Heart left ventricle (tissue), 13 donors: ENCODE results near the gene HTT-AS.

Source experiments
- POLR2A ChIP-seq, 2 donors: fragments of 450-650 bp; IDR thresholded peaks; one replicate each; pipeline ENCODE4 v1.6.1; 2017; ENCODE audit warnings: antibody characterized with exemption in 2 of 2, mild to moderate bottlenecking in 2 of 2, moderate library complexity in 2 of 2
- TF ChIP-seq, protein P1 (sequence below), 12 donors: fragments of 200-600 bp; sonication (generic) in 4 of 12; IDR thresholded peaks; one replicate each; pipeline versions ENCODE4 v1.5.0 to v1.8.0; 2018 to 2022; ENCODE audit warnings: antibody characterized with exemption in 12 of 12, mild to moderate bottlenecking in 5 of 12
- donor health status: ischemic (EF 13 %, LVEDD 7.1; RV severe dilation, severe dysfunction).
- donor health status: DM: no; HTN: yes; CAD: no.
- donor health status: DM: no; HTN: no; CAD: no.
- donor health status: ischemic (EF 25% LVEDD 6.9; RV normal size, moderate dysfunction).
- donor health status: ischemic (EF 25% LVEDD 5.7; RV mildly dilated, moderate dysfunction).
- donor health status: ischemic (EF 35%, LVEDD 5.7; RV mildly dilated, moderate dysfunction).
- donor health status: nonischemic (EF 11% LVEDD 7.7; RV severe dilation, severe dysfunction).
- donor health status: DM: yes; HTN: yes; CAD: no.
- donor health status: PGD.
- donor health status: ischemic (EF 29% LVEDD 5.4; RV normal size, mild dysfunction).
- donor health status: nonischemic (EF 23%, LVEDD 6.1; RV moderate dilation, normal function).

DNA sequence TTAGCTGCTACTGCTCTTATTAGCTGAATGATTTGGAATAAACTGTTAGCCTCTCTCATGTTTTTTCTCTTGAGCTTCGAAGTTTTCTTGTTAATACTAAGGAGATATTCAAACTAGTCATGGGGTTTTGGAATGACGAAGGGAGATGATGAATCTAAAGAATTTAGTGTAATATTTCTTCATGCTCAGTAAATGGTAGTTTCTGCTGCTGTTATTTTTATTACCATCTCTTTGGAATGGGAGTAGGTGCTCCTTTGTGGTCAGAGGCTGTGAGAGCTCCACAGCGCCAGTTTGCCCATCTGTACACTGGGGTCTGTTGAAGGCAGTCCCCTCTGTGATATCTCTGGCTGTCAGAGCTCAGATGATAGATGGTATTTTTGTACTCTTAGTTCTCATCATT lies 33.9 kb upstream of the HTT-AS start:
- TF ChIP-seq, protein P1, sequence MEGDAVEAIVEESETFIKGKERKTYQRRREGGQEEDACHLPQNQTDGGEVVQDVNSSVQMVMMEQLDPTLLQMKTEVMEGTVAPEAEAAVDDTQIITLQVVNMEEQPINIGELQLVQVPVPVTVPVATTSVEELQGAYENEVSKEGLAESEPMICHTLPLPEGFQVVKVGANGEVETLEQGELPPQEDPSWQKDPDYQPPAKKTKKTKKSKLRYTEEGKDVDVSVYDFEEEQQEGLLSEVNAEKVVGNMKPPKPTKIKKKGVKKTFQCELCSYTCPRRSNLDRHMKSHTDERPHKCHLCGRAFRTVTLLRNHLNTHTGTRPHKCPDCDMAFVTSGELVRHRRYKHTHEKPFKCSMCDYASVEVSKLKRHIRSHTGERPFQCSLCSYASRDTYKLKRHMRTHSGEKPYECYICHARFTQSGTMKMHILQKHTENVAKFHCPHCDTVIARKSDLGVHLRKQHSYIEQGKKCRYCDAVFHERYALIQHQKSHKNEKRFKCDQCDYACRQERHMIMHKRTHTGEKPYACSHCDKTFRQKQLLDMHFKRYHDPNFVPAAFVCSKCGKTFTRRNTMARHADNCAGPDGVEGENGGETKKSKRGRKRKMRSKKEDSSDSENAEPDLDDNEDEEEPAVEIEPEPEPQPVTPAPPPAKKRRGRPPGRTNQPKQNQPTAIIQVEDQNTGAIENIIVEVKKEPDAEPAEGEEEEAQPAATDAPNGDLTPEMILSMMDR (IDR thresholded peaks at IDR 0.05): no peak
- no peak for TF ChIP-seq POLR2A (IDR thresholded peaks at IDR 0.05)
